H9 (cell line): ENCODE results near the gene BASP1. TPM values are rescaled to one million over a fixed set of nuclear protein-coding genes. Genes with fewer than 3 reads are reported as not detected.

Source experiments
- DNase-seq: peaks from one replicate; pipeline ENCODE4 v3.0.0-alpha.2; 2017
- H2AFZ ChIP-seq: one replicate; pipeline ENCODE4 v1.6.1; 2013; ENCODE audit warnings: mild to moderate bottlenecking, low read length, control low read depth, moderate library complexity
- H2AK5ac ChIP-seq: 2 replicates; pipeline ENCODE4 v1.6.1; 2013; ENCODE audit warnings: low read length, control low read depth, mixed read lengths; ENCODE audit not compliant: insufficient read length
- H2BK120ac ChIP-seq: one replicate; pipeline ENCODE4 v1.6.1; 2013; ENCODE audit warnings: low read depth, mild to moderate bottlenecking, low read length, control low read depth, inconsistent platforms; ENCODE audit not compliant: poor library complexity, severe bottlenecking
- H2BK12ac ChIP-seq: 2 replicates; pipeline ENCODE4 v1.6.1; 2013; ENCODE audit warnings: low read length, control low read depth, mixed read lengths, low read depth; ENCODE audit not compliant: insufficient read length
- H2BK15ac ChIP-seq: 2 replicates; pipeline ENCODE4 v1.6.1; 2013; ENCODE audit warnings: low read depth, low read length, control low read depth
- H2BK20ac ChIP-seq: one replicate; pipeline ENCODE4 v1.6.1; 2013; ENCODE audit warnings: low read depth, mild to moderate bottlenecking, low read length, control low read depth, inconsistent platforms; ENCODE audit not compliant: poor library complexity, severe bottlenecking
- H2BK5ac ChIP-seq: 2 replicates; pipeline ENCODE4 v1.6.1; 2013; ENCODE audit warnings: low read length, control low read depth, mixed read lengths; ENCODE audit not compliant: insufficient read length
- H3K14ac ChIP-seq: 2 replicates; pipeline ENCODE4 v1.6.1; 2013; ENCODE audit warnings: low read length, control low read depth; ENCODE audit not compliant: insufficient read depth
- H3K18ac ChIP-seq: 2 replicates; pipeline ENCODE4 v1.6.1; 2013; ENCODE audit warnings: low read depth, mild to moderate bottlenecking, mixed read lengths, low read length, control low read depth; ENCODE audit not compliant: insufficient read length
- H3K23ac ChIP-seq: 2 replicates; pipeline ENCODE4 v1.6.1; 2013; ENCODE audit warnings: low read length, control low read depth, mixed read lengths, low read depth; ENCODE audit not compliant: insufficient read length
- H3K23me2 ChIP-seq: 2 replicates; pipeline ENCODE4 v1.6.1; 2013; ENCODE audit warnings: low read depth, mild to moderate bottlenecking, mixed read lengths, low read length, control low read depth; ENCODE audit not compliant: insufficient read length, poor library complexity, severe bottlenecking
- H3K27ac ChIP-seq: 2 replicates; pipeline ENCODE4 v1.5.1; 2013; ENCODE audit warnings: low read length, control low read depth, mixed read lengths, low read depth; ENCODE audit not compliant: insufficient read length
- H3K27me3 ChIP-seq: 2 replicates; pipeline ENCODE4 v1.6.1; 2013; ENCODE audit warnings: low read length, control low read depth, inconsistent platforms; ENCODE audit not compliant: insufficient read depth
- H3K4ac ChIP-seq: 2 replicates; pipeline ENCODE4 v1.6.1; 2013; ENCODE audit warnings: low read depth, mild to moderate bottlenecking, control low read depth, inconsistent platforms, low read length, moderate library complexity
- H3K4me1 ChIP-seq: 2 replicates; pipeline ENCODE4 v1.6.1; 2013; ENCODE audit warnings: low read length, control low read depth, inconsistent platforms; ENCODE audit not compliant: insufficient read depth
- H3K4me2 ChIP-seq: 2 replicates; pipeline ENCODE4 v1.6.1; 2013; ENCODE audit warnings: low read length, control low read depth, mixed read lengths; ENCODE audit not compliant: insufficient read length, insufficient read depth
- H3K56ac ChIP-seq: 2 replicates; pipeline ENCODE4 v1.6.1; 2013; ENCODE audit warnings: low read depth, mild to moderate bottlenecking, mixed read lengths, low read length, control low read depth; ENCODE audit not compliant: insufficient read length
- H3K79me1 ChIP-seq: 2 replicates; pipeline ENCODE4 v1.6.1; 2013; ENCODE audit warnings: low read depth, mild to moderate bottlenecking, moderate library complexity, low read length, control low read depth, inconsistent platforms; ENCODE audit not compliant: insufficient read depth, poor library complexity, severe bottlenecking
- H3K79me2 ChIP-seq: 2 replicates; pipeline ENCODE4 v1.6.1; 2013; ENCODE audit warnings: low read length, control low read depth, inconsistent platforms; ENCODE audit not compliant: insufficient read depth
- H3K9ac ChIP-seq: 2 replicates; pipeline ENCODE4 v1.6.1; 2013; ENCODE audit warnings: low read length, control low read depth, mixed read lengths; ENCODE audit not compliant: insufficient read length; ENCODE audit errors: extremely low read depth
- H3K9me3 ChIP-seq: one replicate; pipeline ENCODE4 v1.6.1; 2013; ENCODE audit warnings: low read depth, low read length, inconsistent platforms; ENCODE audit not compliant: control insufficient read depth
- H3T11ph ChIP-seq: one replicate; pipeline ENCODE4 v1.6.1; 2013; ENCODE audit warnings: mild to moderate bottlenecking, low read length, control low read depth, inconsistent platforms
- H4K20me1 ChIP-seq: one replicate; pipeline ENCODE4 v1.6.1; 2013; ENCODE audit not compliant: control insufficient read depth, insufficient read length, insufficient read depth
- H4K5ac ChIP-seq: 2 replicates; pipeline ENCODE4 v1.6.1; 2013; ENCODE audit warnings: low read depth, mild to moderate bottlenecking, mixed read lengths, low read length, control low read depth; ENCODE audit not compliant: insufficient read length
- H4K8ac ChIP-seq: replicated peaks from 2 replicates; pipeline ENCODE4 v1.6.1; 2013; ENCODE audit warnings: low read length, control low read depth, mixed read lengths, low read depth; ENCODE audit not compliant: insufficient read length
- H4K91ac ChIP-seq: 2 replicates; pipeline ENCODE4 v1.6.1; 2013; ENCODE audit warnings: low read depth, mild to moderate bottlenecking, moderate library complexity, mixed read lengths, low read length, control low read depth; ENCODE audit not compliant: insufficient read length
- H3K27ac Mint-ChIP-seq, 3 experiments: 2 replicates in 2 of 3; 3 replicates in 1 of 3; pipeline ENCODE4 v1.8.0; 2020 to 2021; ENCODE audit warnings: mixed read lengths in 3 of 3, mild to moderate bottlenecking in 1 of 3, moderate library complexity in 1 of 3
- H3K27me3 Mint-ChIP-seq: 2 replicates; pipeline ENCODE4 v1.8.0; 2021; ENCODE audit warnings: low read depth, mild to moderate bottlenecking, moderate library complexity, mixed read lengths
- H3K36me3 Mint-ChIP-seq, 3 experiments: 2 replicates in 2 of 3; 3 replicates in 1 of 3; pipeline ENCODE4 v1.8.0; 2020 to 2021; ENCODE audit warnings: low read depth in 3 of 3, mixed read lengths in 3 of 3; ENCODE audit not compliant: insufficient read depth in 1 of 3
- H3K4me1 Mint-ChIP-seq, 2 experiments: 2 replicates each; pipeline ENCODE4 v1.8.0; 2020; ENCODE audit warnings: mixed read lengths in 2 of 2
- H3K4me3 Mint-ChIP-seq, 2 experiments: 2 replicates in 1 of 2; 3 replicates in 1 of 2; pipeline ENCODE4 v1.8.0; 2020 to 2021; ENCODE audit warnings: mild to moderate bottlenecking in 2 of 2, mixed read lengths in 2 of 2, moderate library complexity in 1 of 2
- H3K9me3 Mint-ChIP-seq, 2 experiments: 2 replicates in 1 of 2; 3 replicates in 1 of 2; pipeline ENCODE4 v1.8.0; 2020; ENCODE audit warnings: mild to moderate bottlenecking in 2 of 2, mixed read lengths in 2 of 2, moderate library complexity in 1 of 2
- WGBS: extraction: QIAGEN DNeasy Blood & Tissue Kit; methylation state at CpG from one replicate; pipeline ENCODE4 v1.1.7; 2013; ENCODE audit warnings: missing lambda C conversion rate, low lambda C conversion rate, mixed read lengths; ENCODE audit not compliant: insufficient read length; ENCODE audit errors: extremely low coverage; 5-methylcytosine and 5-hydroxymethylcytosine counted together
- total RNA-seq: library from RNA; stranded (reverse); gene quantifications from 2 replicates; pipeline ENCODE4 v1.2.1, GENCODE V29; 2021
- TF ChIP-seq, protein P1 (sequence below): fragments of 200-600 bp; sonication (generic); conservative IDR thresholded peaks from 3 replicates; pipeline ENCODE4 v1.8.0; 2021; ENCODE audit warnings: antibody characterized with exemption, mild to moderate bottlenecking

Gene BASP1
- total RNA-seq, 1 experiment from 2014 or later = 180 TPM

- no peak overlapping the region for H4K5ac ChIP-seq
- H3K9ac ChIP-seq = no peak overlapping the region
- H3K79me1 ChIP-seq = peaks cover 6% of the 10 kb centered on the region
- H3K79me2 ChIP-seq = peaks cover 2% of the 10 kb centered on the region; the same call in 1 of the 2 replicates
- H3K23me2 ChIP-seq = no peaks in the 10 kb centered on the region
- peak overlapping the region in 1 of 3 experiments; percentile 91; a peak in 2 of 7 replicates for H3K27ac Mint-ChIP-seq
- no peak overlapping the region for H3T11ph ChIP-seq
- H3K56ac ChIP-seq = no peak overlapping the region
- no peak overlapping the region for H4K8ac ChIP-seq
- no CpG with 5 or more reads among the region's 3 CpGs for WGBS
- no peak overlapping the region for H2BK120ac ChIP-seq
- H3K23ac ChIP-seq = no peak overlapping the region
- no peaks in the 10 kb centered on the region; a peak in 1 of 5 replicates for H3K9me3 Mint-ChIP-seq
- H4K20me1 ChIP-seq = no peaks in the 10 kb centered on the region
- H3K14ac ChIP-seq = no peak overlapping the region
- no peak overlapping the region for H3K4ac ChIP-seq
- TF ChIP-seq, protein P1, sequence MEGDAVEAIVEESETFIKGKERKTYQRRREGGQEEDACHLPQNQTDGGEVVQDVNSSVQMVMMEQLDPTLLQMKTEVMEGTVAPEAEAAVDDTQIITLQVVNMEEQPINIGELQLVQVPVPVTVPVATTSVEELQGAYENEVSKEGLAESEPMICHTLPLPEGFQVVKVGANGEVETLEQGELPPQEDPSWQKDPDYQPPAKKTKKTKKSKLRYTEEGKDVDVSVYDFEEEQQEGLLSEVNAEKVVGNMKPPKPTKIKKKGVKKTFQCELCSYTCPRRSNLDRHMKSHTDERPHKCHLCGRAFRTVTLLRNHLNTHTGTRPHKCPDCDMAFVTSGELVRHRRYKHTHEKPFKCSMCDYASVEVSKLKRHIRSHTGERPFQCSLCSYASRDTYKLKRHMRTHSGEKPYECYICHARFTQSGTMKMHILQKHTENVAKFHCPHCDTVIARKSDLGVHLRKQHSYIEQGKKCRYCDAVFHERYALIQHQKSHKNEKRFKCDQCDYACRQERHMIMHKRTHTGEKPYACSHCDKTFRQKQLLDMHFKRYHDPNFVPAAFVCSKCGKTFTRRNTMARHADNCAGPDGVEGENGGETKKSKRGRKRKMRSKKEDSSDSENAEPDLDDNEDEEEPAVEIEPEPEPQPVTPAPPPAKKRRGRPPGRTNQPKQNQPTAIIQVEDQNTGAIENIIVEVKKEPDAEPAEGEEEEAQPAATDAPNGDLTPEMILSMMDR = no peak
- no peak overlapping the region for H4K91ac ChIP-seq
- H3K27ac ChIP-seq = no peak overlapping the region
- H3K4me1 ChIP-seq = peaks cover 6% of the 10 kb centered on the region; the same call in 1 of the 2 replicates
- H3K27me3 Mint-ChIP-seq = no peaks in the 10 kb centered on the region
- no peak for DNase-seq
- no peaks in the 10 kb centered on the region for H3K27me3 ChIP-seq
- no peak overlapping the region for H3K18ac ChIP-seq
- H3K4me2 ChIP-seq = no peak overlapping the region
- no peak overlapping the region for H2AK5ac ChIP-seq
- no peak overlapping the region for H3K4me3 Mint-ChIP-seq
- H3K36me3 Mint-ChIP-seq = peaks cover 17 to 35% (median 35%) of the 10 kb centered on the region in 3 experiments; a peak in 6 of 7 replicates
- no peak overlapping the region for H2BK5ac ChIP-seq
- H2BK12ac ChIP-seq = no peak overlapping the region
- no peaks in the 10 kb centered on the region for H3K9me3 ChIP-seq
- no peak overlapping the region for H2BK20ac ChIP-seq
- H2BK15ac ChIP-seq = no peak overlapping the region
- H3K4me1 Mint-ChIP-seq = peaks cover 21 to 23% of the 10 kb centered on the region in 2 experiments
- no peak overlapping the region for H2AFZ ChIP-seq
Measured at GRCh38 chr5:17276445-17276844, 59.0 kb downstream of the BASP1 start.
